GM12801 (cell line): Measurements from ENCODE around the gene PRCC.

ENCODE experiments used
- TF ChIP-seq, protein P1 (sequence below): IDR thresholded peaks from one replicate; pipeline ENCODE4 v1.5.1; 2011; ENCODE audit warnings: control low read depth; ENCODE audit not compliant: insufficient read length; ENCODE audit errors: extremely low read depth

The PRCC gene

DNA sequence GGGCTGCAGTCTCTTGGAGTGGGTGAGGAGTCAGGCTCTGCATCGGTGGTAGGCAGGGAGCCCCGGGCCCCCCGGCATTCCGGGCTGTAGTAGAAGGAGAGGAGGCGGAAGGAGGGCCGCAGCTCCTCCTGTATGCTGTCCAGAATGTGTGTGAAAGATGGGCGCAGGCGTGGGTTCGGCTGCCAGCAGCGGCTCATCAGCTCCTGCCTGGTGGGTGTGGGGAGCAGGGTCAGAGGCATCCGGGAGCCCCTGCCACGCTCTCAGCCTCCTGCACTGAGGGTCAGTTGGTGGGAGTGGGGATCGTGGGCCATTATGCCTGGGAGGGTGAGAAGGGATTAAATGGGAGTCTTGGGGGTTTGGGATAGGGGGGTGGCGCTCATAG lies 73.6 kb downstream of the PRCC start:
- TF ChIP-seq, protein P1, sequence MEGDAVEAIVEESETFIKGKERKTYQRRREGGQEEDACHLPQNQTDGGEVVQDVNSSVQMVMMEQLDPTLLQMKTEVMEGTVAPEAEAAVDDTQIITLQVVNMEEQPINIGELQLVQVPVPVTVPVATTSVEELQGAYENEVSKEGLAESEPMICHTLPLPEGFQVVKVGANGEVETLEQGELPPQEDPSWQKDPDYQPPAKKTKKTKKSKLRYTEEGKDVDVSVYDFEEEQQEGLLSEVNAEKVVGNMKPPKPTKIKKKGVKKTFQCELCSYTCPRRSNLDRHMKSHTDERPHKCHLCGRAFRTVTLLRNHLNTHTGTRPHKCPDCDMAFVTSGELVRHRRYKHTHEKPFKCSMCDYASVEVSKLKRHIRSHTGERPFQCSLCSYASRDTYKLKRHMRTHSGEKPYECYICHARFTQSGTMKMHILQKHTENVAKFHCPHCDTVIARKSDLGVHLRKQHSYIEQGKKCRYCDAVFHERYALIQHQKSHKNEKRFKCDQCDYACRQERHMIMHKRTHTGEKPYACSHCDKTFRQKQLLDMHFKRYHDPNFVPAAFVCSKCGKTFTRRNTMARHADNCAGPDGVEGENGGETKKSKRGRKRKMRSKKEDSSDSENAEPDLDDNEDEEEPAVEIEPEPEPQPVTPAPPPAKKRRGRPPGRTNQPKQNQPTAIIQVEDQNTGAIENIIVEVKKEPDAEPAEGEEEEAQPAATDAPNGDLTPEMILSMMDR, result no peak

DNA sequence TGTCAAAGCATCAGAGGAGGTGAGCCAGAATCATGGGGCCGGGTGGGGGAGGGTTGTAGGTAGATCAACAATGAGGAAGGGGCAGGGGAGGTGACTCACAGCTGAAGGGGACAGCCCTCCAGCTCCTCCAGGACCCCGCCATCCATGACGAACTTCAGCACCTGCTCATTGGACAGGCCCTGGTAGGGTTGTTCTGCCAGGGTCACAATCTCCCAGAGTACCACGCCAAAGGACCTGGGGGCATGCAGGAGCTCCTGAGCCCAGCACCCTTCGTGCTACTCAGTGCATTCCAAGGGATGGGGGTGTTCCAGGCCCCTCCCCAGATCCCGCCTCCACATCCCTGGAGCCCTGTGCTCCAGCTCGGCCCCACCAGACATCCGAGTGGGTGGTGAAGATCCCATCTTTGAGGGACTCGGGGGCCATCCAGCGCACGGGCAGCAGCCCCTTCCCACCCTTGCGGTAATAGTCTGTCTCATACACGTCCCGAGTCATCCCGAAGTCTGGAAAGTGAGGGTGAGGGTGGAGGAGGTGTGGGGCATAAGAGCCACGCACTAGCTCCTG lies 74.0 kb downstream of the PRCC start:
- TF ChIP-seq, protein P1, result no peak

DNA sequence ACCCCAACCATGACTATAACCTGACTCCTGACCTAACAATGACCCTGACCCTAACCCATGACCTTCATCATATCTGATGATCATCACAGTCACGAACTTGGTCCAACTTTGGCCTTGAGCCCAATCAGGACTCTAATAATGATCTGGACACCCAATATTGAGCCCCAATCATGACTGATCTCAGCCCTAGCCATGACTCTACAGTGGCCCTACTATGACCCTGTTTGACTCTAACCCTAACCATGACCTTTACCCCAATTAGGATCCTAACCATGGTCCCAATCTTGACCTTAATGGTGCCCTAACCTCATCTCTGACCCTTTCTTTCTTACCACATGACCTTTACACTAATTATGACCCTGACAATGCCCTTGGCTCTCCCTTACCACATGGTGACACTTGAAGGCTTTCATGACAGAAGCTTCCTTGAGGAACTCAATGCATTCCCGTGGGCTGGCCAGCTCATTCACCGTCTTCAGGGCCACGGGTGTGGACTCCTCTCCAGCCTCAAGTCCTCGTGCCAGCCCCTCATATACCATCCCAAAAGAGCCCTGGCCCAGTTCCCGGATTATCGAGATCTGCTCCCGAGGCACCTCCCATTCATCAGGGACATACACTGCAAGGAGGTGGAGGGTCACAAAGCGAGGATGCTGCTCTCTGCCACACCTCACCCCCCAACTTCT lies 75.4 kb downstream of the PRCC start:
- TF ChIP-seq, protein P1, result no peak

DNA sequence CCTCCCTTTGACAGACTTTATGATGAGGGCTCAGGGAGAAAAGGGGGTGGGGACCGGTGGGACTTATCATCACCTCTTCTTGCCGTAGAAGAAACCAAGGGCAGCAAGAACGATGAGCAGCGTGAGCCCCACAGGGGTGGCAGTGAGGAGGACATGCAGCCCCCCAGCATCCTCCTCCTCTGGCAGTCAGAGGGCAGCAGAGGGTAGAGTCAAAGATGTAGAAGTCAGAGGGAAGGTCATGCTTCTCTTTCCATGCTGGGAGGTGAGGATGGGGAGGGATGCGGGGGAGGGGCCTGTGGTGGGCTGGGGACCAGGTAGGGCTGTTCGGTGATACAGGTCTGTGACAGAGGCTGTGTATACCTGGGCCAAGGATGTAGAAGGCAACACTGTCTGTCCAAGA lies 76.8 kb downstream of the PRCC start:
- TF ChIP-seq, protein P1, result no peak

DNA sequence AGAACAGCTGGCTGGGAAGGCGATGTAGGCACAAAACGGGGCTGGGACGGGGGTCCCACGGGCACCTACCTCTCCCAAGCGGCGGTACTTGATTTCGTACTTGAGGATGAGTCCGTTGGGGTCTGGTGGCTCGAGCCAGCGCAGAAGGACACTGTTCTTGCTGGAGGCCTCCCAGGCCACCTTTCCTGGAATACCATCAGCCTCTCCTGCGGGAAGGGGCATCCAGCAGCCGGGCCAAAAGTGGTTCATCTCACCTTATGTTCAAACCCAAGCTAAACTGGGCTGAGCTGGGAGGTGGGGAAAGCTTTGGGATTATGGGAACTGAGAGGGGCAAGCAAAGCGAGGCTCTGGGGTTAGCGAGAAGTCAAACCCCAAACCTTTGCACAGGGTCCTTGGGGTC lies 77.3 kb downstream of the PRCC start:
- TF ChIP-seq, protein P1, result no peak

DNA sequence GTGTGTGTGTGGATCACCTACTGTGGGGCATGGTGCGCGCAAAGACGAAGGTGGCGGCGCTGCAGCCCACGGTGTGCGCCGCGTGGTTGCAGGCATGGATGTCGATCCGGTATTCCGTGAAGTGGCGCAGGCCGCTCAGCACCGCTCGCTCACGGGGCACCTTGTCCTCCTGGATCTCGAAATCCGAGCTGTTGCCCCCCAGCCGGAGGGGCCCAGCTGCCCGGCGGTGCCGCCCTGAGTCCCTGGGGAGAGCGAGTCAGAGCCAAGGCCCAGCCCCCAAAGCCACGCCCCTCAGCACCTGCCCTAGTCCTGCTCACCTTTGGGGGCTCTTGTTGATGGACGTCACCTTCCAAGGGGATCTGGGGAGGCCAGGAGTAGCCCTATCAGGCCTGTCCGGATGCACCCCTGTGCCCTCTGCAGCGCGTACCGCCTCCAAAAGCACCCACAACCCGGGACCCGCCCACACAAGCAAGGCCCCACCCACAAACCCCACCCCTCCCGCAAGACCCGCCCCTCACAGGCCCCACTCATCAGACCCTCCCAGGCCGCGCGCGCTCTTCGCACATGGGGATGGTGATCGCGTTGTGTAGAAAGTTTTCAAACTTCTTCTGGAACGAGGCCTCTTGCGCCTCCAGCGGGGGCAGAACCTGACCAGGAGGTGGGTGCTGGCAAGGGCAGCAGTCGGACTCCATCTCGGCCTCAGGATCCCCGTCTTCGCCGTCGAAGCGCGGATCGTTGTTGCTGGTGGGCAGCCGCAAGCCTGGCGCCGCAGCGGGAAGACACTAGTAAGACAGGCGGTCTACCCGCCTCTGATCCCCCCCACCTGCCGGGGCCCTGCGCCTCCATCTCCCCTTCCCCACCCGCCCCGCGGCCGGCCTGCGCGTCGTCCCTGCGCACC lies 78.0 kb downstream of the PRCC start:
- TF ChIP-seq, protein P1, result no peak

DNA sequence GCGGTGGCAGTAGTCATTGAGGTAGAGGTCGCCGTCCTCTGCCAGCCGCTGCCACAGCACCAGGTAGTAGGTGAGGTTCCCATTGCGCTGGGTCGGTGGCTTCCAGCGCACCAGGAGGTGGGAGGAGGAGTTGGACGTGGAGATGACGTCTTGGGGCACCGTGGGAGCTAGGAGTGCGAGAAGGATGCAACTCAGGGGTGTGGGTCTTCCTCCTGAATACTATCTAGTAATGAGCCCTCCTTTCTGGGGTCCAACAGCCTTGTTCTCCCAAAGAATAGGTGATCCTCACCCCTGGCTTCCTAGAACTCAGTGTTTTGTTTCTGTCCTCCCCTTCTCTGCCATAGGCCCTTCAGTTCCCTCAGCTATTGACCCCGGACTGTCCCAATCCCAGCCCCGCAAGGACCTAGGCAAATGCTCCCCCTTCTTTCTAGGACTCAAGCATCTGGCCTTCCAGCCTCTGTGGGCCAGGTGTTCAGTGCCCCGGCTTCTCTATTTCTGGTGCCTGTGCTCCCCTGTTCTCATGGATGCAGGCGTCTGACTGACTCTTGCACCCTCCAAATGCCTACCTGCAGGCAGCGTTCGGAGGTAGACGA lies 78.7 kb downstream of the PRCC start:
- TF ChIP-seq, protein P1, result no peak
